ENCODE results near the gene MID2. TPM values are rescaled to one million over a fixed set of nuclear protein-coding genes. Genes with fewer than 3 reads are reported as not detected.

Gene MID2
- polyA plus RNA-seq, 1 experiment = 1.6 TPM

Small RNA genes within 50 kb of the gene (small RNA-seq; reads per million reads assigned to genes)
- not detected for gene RF00019 (ENCODE audit: insufficient read length, low read depth)

Other genes starting within 250 kb of the MID2 start
- 64.2 and 67.9 TPM in 2 replicates for gene PRPS1, start 197.4 kb upstream of the MID2 start, polyA plus RNA-seq (2011; rRNA removed)
- gene TSC22D3, start 50.1 kb upstream of the MID2 start, polyA plus RNA-seq (2011; rRNA removed) = 22.4 and 25.3 TPM in 2 replicates
- not detected in 2 replicates for gene NCBP2L, start 48.1 kb upstream of the MID2 start, polyA plus RNA-seq (2011; rRNA removed)
- gene TEX13B, start 156.5 kb downstream of the MID2 start, polyA plus RNA-seq (2011; rRNA removed) = not detected in 2 replicates
- 0.10 and 0.22 TPM in 2 replicates for gene VSIG1, start 219.2 kb downstream of the MID2 start, polyA plus RNA-seq (2011; rRNA removed)

Data from AG04450 (cell line).